ENCODE results near the gene MRPS22. TPM values are rescaled to one million over a fixed set of nuclear protein-coding genes. Genes with fewer than 3 reads are reported as not detected.

Gene MRPS22
- total RNA-seq (100 to 1,000 TPM in 1 of 10 donors, 10 to 100 TPM in 9; 69.8 to 105 (median 86.5) TPM), polyA plus RNA-seq (10 to 100 TPM; 49.8 to 84.4 TPM)
- long read RNA-seq, donor 1, transcript MRPS22-202 (8 exons, 1,099 nt) = minor isoform, 11 of 81 reads
- long read RNA-seq, donor 1, transcript MRPS22-201 (8 exons, 1,120 nt) = major isoform, 57 of 81 reads
- long read RNA-seq, donor 1, partial matches to known transcripts = 11 of 81 reads
- long read RNA-seq, donor 1, other reads (novel, unspliced or antisense) = 2 of 81 reads
- long read RNA-seq, donor 2, transcript MRPS22-202 (8 exons, 1,099 nt) = minor isoform, 6 of 84 reads
- long read RNA-seq, donor 2, transcript MRPS22-201 (8 exons, 1,120 nt) = major isoform, 68 of 84 reads
- long read RNA-seq, donor 2, partial matches to known transcripts = 2 of 84 reads
- long read RNA-seq, donor 2, other reads (novel, unspliced or antisense) = 8 of 84 reads
- long read RNA-seq, donor 3, transcript MRPS22-201 (8 exons, 1,120 nt) = major isoform, 167 of 217 reads
- long read RNA-seq, donor 3, transcript MRPS22-202 (8 exons, 1,099 nt) = minor isoform, 30 of 217 reads
- long read RNA-seq, donor 3, partial matches to known transcripts = 1 of 217 reads
- long read RNA-seq, donor 3, other reads (novel, unspliced or antisense) = 14 of 217 reads

GRCh38 chr3:139343895-139344856, at the start of gene MRPS22:
TSS of gene MRPS22 (plus strand) at chr3:139344020. CDS start at chr3:139344027, 7 bp downstream.
- DNase-seq (peak; percentile 69 to 89), ATAC-seq (peak; percentile 94 to 98 (median 98))
- Histone ChIP-seq H3K9me3 (no peaks in the 10 kb centered on the region), H3K36me3 (peaks cover 0 to 35% (median 7%) of the 10 kb centered on the region in 9 donors), H3K4me1 (peaks cover 0 to 22% (median 18%) of the 10 kb centered on the region in 9 donors), H3K27ac (peak within 1 kb of the TSS; percentile 69 to 95 (median 85)), H3K4me3 (peak within 1 kb of the TSS; percentile 65 to 99 (median 82)), H3K27me3 (peaks cover 0 to 11% (median 3%) of the 10 kb centered on the region in 7 donors)
- intact Hi-C loops (cut with DNase I) = no loop called here
- 0 to 1% methylated on average over 37 of the region's 37 CpGs for WGBS, 2 donors
- TF ChIP-seq, protein P1, sequence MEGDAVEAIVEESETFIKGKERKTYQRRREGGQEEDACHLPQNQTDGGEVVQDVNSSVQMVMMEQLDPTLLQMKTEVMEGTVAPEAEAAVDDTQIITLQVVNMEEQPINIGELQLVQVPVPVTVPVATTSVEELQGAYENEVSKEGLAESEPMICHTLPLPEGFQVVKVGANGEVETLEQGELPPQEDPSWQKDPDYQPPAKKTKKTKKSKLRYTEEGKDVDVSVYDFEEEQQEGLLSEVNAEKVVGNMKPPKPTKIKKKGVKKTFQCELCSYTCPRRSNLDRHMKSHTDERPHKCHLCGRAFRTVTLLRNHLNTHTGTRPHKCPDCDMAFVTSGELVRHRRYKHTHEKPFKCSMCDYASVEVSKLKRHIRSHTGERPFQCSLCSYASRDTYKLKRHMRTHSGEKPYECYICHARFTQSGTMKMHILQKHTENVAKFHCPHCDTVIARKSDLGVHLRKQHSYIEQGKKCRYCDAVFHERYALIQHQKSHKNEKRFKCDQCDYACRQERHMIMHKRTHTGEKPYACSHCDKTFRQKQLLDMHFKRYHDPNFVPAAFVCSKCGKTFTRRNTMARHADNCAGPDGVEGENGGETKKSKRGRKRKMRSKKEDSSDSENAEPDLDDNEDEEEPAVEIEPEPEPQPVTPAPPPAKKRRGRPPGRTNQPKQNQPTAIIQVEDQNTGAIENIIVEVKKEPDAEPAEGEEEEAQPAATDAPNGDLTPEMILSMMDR (IDR thresholded peaks at IDR 0.05) = no peak

DNA sequence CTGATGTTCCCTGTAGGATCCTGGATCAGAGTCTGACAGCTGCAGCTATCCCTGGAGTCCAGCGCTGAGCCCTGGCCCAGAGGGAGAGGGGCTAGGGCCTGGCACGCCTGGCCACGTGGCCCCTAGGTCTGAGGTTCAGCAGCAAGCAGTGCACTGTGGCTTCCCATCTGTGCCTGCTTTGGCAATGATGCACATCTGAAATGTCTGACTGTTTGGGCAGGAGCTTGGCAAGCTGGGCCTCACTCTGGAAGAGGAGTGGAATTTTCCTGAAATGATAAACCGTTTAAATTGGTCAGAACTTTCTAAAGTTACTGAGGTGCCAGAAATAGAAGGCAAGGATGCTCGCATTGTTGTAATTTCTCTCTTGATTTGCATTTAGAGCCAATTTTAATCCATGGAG, 48.8 kb upstream of the MRPS22 start:
- Histone ChIP-seq H3K9me3 (no peaks in the 10 kb centered on the region), H3K4me1 (peaks cover 0 to 24% (median 12%) of the 10 kb centered on the region in 9 donors), H3K27me3 (no peaks in the 10 kb centered on the region), H3K27ac (no peak overlapping the region), H3K4me3 (no peak overlapping the region), H3K36me3 (no peaks in the 10 kb centered on the region)
- intact Hi-C loops (cut with DNase I) = no loop called here
- 64 to 74% methylated on average over 5 of the region's 5 CpGs for WGBS, 2 donors
- DNase-seq (no peak), ATAC-seq (peak in 4 of 8 donors; percentile 27 to 60 (median 44))
- TF ChIP-seq, protein P1 (IDR thresholded peaks at IDR 0.05) = no peak

GRCh38 chr3:139296141-139296718, 47.6 kb upstream of the MRPS22 start:
- intact Hi-C loops (cut with DNase I) = no loop called here
- DNase-seq (no peak), ATAC-seq (peak in 6 of 8 donors; percentile 53 to 86 (median 70))
- WGBS, 2 donors = 76 to 79% methylated on average over 9 of the region's 9 CpGs
- Histone ChIP-seq H3K27ac (no peak overlapping the region), H3K36me3 (no peaks in the 10 kb centered on the region), H3K9me3 (no peaks in the 10 kb centered on the region), H3K27me3 (no peaks in the 10 kb centered on the region), H3K4me3 (no peak overlapping the region), H3K4me1 (peaks cover 0 to 24% (median 12%) of the 10 kb centered on the region in 9 donors)
- TF ChIP-seq, protein P1 (IDR thresholded peaks at IDR 0.05) = no peak
